Measurements from ENCODE around the gene TLN1. TPM values are rescaled to one million over a fixed set of nuclear protein-coding genes. Genes with fewer than 3 reads are reported as not detected.

TLN1 gene
- total RNA-seq, 1 donor from 2014 or later = 684 TPM

DNA sequence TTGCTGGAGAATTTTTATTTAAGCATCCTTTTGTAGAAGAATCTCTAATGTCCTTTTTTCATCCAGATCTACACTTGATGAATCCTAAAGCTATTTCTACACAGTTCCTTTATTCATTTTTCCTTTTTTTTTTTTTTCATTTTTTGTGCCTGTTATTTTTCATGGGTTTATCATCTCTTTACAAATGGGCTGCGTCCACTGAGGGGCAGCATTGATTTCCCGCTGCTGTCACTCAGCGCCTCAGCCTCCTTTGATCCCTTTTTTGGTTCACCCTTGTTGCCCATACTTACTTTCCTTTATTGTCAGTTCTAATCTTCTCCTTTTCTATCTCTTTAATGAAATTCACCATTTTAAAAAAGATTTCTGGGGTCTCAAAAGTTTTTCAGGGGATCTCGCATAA is 27.8 kb upstream of the TLN1 start:
- DNase-seq (ENCODE audit: low spot score) = no peak
- peaks cover 49% of the 10 kb centered on the region for H3K4me1 Mint-ChIP-seq (ENCODE audit: low read depth)
- H3K36me3 Mint-ChIP-seq (ENCODE audit: low read depth) = no peaks in the 10 kb centered on the region
- TF ChIP-seq, protein P1, sequence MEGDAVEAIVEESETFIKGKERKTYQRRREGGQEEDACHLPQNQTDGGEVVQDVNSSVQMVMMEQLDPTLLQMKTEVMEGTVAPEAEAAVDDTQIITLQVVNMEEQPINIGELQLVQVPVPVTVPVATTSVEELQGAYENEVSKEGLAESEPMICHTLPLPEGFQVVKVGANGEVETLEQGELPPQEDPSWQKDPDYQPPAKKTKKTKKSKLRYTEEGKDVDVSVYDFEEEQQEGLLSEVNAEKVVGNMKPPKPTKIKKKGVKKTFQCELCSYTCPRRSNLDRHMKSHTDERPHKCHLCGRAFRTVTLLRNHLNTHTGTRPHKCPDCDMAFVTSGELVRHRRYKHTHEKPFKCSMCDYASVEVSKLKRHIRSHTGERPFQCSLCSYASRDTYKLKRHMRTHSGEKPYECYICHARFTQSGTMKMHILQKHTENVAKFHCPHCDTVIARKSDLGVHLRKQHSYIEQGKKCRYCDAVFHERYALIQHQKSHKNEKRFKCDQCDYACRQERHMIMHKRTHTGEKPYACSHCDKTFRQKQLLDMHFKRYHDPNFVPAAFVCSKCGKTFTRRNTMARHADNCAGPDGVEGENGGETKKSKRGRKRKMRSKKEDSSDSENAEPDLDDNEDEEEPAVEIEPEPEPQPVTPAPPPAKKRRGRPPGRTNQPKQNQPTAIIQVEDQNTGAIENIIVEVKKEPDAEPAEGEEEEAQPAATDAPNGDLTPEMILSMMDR (IDR thresholded peaks at IDR 0.05) = no peak
- H3K27ac Mint-ChIP-seq (ENCODE audit: unreplicated experiment) = peak overlapping the region; percentile 24
- no peaks in the 10 kb centered on the region for H3K9me3 Mint-ChIP-seq (ENCODE audit: low read depth)
- no peak overlapping the region for H3K4me3 Mint-ChIP-seq (ENCODE audit: unreplicated experiment)
- H3K27me3 Mint-ChIP-seq (ENCODE audit: low read depth) = no peaks in the 10 kb centered on the region

DNA sequence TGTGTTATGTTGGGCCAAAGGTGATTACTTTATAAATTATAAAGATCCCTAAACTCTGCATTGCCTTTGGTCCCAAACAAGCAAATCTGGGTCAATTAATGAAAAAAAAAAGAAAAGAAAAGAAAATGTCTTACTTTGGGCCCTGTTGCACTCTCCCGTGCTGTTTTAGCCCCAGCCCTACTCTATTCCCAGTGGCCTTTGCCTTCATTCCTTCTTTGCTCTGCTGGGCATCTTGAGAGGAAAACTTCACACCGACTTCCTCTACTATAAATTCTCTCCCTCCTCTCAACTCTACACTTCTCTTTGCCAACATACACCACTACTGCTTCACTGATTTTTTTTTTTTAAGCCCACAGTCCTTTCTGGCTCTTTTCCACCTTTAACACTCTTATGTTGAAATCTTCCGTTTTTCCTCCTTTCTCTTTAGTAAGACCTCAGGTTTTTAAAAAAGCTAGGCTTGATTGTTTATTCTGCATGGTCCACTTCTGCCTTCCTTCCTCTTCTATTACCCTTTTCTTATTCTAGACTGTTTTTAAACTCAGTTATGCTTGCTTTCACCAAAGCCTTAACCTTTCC is 26.6 kb upstream of the TLN1 start:
- DNase-seq (ENCODE audit: low spot score) = no peak
- TF ChIP-seq, protein P1 (IDR thresholded peaks at IDR 0.05) = no peak
- H3K36me3 Mint-ChIP-seq (ENCODE audit: low read depth) = peaks cover 6% of the 10 kb centered on the region
- H3K4me3 Mint-ChIP-seq (ENCODE audit: unreplicated experiment) = no peak overlapping the region
- peak overlapping the region; percentile 41 for H3K27ac Mint-ChIP-seq (ENCODE audit: unreplicated experiment)
- H3K9me3 Mint-ChIP-seq (ENCODE audit: low read depth) = no peaks in the 10 kb centered on the region
- peaks cover 54% of the 10 kb centered on the region for H3K4me1 Mint-ChIP-seq (ENCODE audit: low read depth)
- H3K27me3 Mint-ChIP-seq (ENCODE audit: low read depth) = no peaks in the 10 kb centered on the region

DNA sequence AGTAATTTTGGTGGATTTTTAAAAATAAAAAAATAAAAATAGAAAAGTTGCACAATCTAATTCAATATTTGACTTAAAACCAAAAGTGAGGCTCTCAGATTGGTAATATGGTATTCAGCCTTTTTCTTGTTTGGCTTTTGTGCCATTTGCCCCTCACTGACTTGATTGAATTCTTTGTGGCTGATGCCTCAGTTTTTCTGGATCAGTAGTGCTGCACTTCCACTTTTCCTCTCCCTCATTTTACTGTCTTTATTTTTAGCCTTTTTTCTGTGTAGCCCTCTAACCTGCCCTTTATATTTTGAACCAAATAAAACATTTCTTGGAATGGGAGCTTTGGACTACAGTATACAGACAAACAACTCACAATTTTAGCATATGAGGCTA is 25.9 kb upstream of the TLN1 start:
- Mint-ChIP-seq H3K27ac (ENCODE audit: unreplicated experiment) (no peak overlapping the region), H3K4me3 (ENCODE audit: unreplicated experiment) (no peak overlapping the region), H3K9me3 (ENCODE audit: low read depth) (no peaks in the 10 kb centered on the region), H3K36me3 (ENCODE audit: low read depth) (peaks cover 10% of the 10 kb centered on the region), H3K4me1 (ENCODE audit: low read depth) (peaks cover 54% of the 10 kb centered on the region), H3K27me3 (ENCODE audit: low read depth) (no peaks in the 10 kb centered on the region)
- DNase-seq (ENCODE audit: low spot score) = no peak
- TF ChIP-seq, protein P1 (IDR thresholded peaks at IDR 0.05) = no peak

DNA sequence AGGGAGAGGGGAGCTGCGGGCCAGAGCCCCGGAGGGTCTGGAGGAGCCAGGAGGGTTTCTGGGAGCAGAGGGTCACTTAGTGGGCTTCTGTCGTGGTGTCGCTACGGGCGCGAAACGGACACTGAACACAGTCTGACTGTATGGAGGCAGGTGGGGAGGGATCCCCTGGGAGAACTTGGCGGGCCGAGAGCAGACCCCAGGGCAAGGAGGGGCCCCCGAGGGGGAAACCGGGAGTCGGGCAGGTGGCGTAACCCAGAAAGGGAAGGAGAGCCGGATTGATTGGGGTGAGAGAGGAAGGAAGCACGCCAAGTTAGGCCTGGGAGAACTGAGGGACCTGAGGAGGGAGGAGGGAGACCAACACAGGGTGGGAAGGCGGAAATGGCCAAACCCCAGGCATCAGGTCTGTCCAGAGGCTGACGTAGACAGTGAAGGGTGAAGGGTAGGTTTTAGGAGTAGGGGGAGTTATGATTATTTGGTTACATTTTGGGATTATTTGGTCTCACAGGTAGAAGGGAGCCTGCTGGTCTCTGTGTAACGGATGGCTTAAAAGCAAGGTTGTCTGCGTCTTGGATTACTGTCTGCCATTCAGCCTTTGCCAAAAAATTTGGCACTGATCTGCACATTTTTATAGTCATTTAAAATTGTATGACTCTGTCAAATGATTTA is 25.4 kb upstream of the TLN1 start:
- H3K4me1 Mint-ChIP-seq (ENCODE audit: low read depth) = peaks cover 54% of the 10 kb centered on the region
- TF ChIP-seq, protein P1 (IDR thresholded peaks at IDR 0.05) = no peak
- no peaks in the 10 kb centered on the region for H3K27me3 Mint-ChIP-seq (ENCODE audit: low read depth)
- no peaks in the 10 kb centered on the region for H3K9me3 Mint-ChIP-seq (ENCODE audit: low read depth)
- no peak for DNase-seq (ENCODE audit: low spot score)
- peak overlapping the region; percentile 53 for H3K4me3 Mint-ChIP-seq (ENCODE audit: unreplicated experiment)
- peaks cover 14% of the 10 kb centered on the region for H3K36me3 Mint-ChIP-seq (ENCODE audit: low read depth)
- peak overlapping the region; percentile 76 for H3K27ac Mint-ChIP-seq (ENCODE audit: unreplicated experiment)

DNA sequence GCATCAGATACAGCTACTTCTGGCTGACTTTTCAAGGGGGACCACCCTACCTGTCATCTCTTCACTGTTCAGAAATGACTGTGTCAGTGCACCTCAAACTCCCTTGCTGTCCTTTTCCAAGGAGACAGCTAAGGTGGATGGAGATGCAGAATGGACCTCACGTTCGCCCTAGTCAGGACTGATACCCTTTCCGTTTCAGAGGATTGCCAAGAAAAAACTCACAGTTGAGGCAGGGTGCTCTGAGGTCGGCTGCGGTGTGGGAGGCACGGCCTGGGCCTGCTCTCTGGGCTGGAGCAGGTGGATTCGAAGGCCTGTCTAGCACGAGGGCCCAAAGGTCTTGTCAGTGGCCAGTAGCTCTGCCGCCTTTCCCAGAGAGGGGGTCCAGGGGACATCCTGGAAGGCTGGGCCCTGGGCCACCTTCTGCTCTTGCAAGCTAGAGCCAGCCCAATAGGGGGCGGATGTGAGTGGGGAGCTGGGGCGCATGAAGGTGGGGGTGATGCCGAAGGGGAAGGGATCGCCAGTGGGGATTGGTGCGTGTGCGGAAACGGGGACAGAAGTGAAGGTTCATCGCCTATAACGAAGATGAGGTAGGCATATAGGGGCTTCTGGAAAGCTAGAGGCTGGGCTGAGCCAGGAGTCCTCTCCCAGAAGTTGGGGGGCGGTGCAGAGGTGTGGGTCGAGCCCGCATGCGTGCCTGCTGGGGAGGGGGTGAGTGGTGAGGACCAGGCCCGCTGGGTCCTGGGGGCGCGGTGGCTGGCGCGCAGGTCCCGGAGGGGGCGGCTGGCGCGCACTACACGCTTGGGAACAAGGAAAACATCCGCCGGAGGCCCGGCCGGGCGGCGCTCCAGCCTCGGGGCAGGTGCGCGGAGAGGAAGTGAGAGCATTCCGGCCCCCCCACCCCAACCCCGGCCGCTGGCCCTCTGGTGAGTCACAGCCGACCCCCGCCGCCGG is 24.6 kb upstream of the TLN1 start:
- Mint-ChIP-seq H3K27ac (ENCODE audit: unreplicated experiment) (no peak overlapping the region), H3K27me3 (ENCODE audit: low read depth) (no peaks in the 10 kb centered on the region), H3K4me1 (ENCODE audit: low read depth) (peaks cover 54% of the 10 kb centered on the region), H3K36me3 (ENCODE audit: low read depth) (peaks cover 21% of the 10 kb centered on the region), H3K4me3 (ENCODE audit: unreplicated experiment) (peak overlapping the region; percentile 52), H3K9me3 (ENCODE audit: low read depth) (no peaks in the 10 kb centered on the region)
- no peak for DNase-seq (ENCODE audit: low spot score)
- TF ChIP-seq, protein P1 (IDR thresholded peaks at IDR 0.05) = peak; percentile 72
